Muscle layer of duodenum (tissue), 2 donors: Measurements from ENCODE around the gene ECE1.
"Not testable (repeated sequence)": the region's sequence is repeated elsewhere in the genome, so short reads cannot be mapped to it uniquely, and the experiment has no call there.

Source experiments
- H3K27ac ChIP-seq: one replicate; pipeline ENCODE4 v1.7.0; 2013; ENCODE audit warnings: mild to moderate bottlenecking, low read length
- H3K27me3 ChIP-seq: one replicate; pipeline ENCODE4 v1.7.0; 2013; ENCODE audit warnings: low read depth, mild to moderate bottlenecking, control low read depth, low read length
- H3K36me3 ChIP-seq, 2 donors: one replicate each; pipeline ENCODE4 v1.7.0; 2013; ENCODE audit warnings: low read length in 2 of 2, control low read depth in 1 of 2, mild to moderate bottlenecking in 1 of 2; ENCODE audit not compliant: insufficient read depth in 2 of 2, control insufficient read depth in 1 of 2
- H3K4me1 ChIP-seq, 2 donors: one replicate each; pipeline ENCODE4 v1.7.0; 2013; ENCODE audit warnings: low read length in 2 of 2, mild to moderate bottlenecking in 2 of 2, control low read depth in 1 of 2, moderate library complexity in 1 of 2; ENCODE audit not compliant: insufficient read depth in 2 of 2, control insufficient read depth in 1 of 2
- H3K4me3 ChIP-seq, 2 donors: one replicate each; pipeline ENCODE4 v1.7.0; 2013; ENCODE audit warnings: low read length in 2 of 2, low read depth in 1 of 2, mild to moderate bottlenecking in 1 of 2
- H3K9me3 ChIP-seq, 2 donors: one replicate each; pipeline ENCODE4 v1.7.0; 2013; ENCODE audit warnings: low read length in 2 of 2, control low read depth in 1 of 2, mild to moderate bottlenecking in 1 of 2; ENCODE audit not compliant: control insufficient read depth in 1 of 2
- donor health status: healthy.

ECE1 gene

GRCh38 chr1:21294266-21294989, 4.2 kb upstream of the ECE1 start:
- Histone ChIP-seq H3K27me3 (no peaks in the 10 kb centered on the region), H3K4me3 (no peak overlapping the region), H3K4me1 (peaks cover 12 to 18% of the 10 kb centered on the region in 2 donors), H3K27ac (peak overlapping the region; percentile 63), H3K9me3 (no peaks in the 10 kb centered on the region), H3K36me3 (no peaks in the 10 kb centered on the region)

GRCh38 chr1:21293537-21294265, 3.4 kb upstream of the ECE1 start:
- Histone ChIP-seq H3K9me3 (no peaks in the 10 kb centered on the region), H3K27ac (peak overlapping the region; percentile 63), H3K4me3 (peak overlapping the region in 1 of 2 donors; percentile 3), H3K4me1 (peaks cover 12 to 24% of the 10 kb centered on the region in 2 donors), H3K27me3 (no peaks in the 10 kb centered on the region), H3K36me3 (no peaks in the 10 kb centered on the region)

DNA sequence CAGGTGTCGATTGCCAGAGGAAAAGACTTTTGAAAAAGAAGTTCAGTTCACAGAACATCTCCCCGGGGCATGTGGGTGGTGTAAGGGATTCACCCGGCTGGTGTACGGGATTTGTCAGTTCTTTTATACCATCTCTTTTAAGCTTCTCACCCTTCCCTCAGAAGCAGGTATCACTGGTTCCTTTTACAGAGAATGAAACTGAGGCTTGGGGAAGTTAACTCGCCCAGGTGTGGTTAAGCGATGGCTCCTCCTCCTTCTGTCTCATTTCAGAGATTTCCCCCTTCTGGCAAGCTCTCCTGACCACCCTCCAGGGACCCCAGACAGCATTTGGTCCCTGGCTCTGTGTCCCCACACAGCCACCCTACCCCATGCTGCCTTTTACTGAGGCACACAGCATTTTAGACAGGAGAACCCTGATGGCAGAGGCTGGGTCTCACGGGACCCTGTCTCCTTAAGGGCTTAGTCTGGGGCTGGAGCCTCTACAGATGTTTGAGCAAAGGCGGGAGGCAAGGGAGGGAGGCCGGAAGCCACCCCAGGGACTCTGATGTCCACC, 2.8 kb upstream of the ECE1 start:
- Histone ChIP-seq H3K4me1 (peaks cover 12 to 21% of the 10 kb centered on the region in 2 donors), H3K4me3 (peak overlapping the region in 1 of 2 donors; percentile 3), H3K27ac (peak overlapping the region; percentile 63), H3K36me3 (no peaks in the 10 kb centered on the region), H3K27me3 (no peaks in the 10 kb centered on the region), H3K9me3 (no peaks in the 10 kb centered on the region)

- Histone ChIP-seq H3K9me3 (no peaks in the 10 kb centered on the region), H3K4me1 (peaks cover 12 to 16% of the 10 kb centered on the region in 2 donors), H3K27ac (no peak overlapping the region), H3K4me3 (no peak overlapping the region), H3K27me3 (no peaks in the 10 kb centered on the region), H3K36me3 (no peaks in the 10 kb centered on the region)
Measured at GRCh38 chr1:21292503-21292983, 2.3 kb upstream of the ECE1 start.

- no peak overlapping the region for H3K27ac ChIP-seq
- H3K9me3 ChIP-seq = no peaks in the 10 kb centered on the region
- H3K36me3 ChIP-seq = no peaks in the 10 kb centered on the region
- H3K4me1 ChIP-seq = peaks cover 12 to 16% of the 10 kb centered on the region in 2 donors
- no peaks in the 10 kb centered on the region for H3K27me3 ChIP-seq
- no peak overlapping the region for H3K4me3 ChIP-seq
Measured at GRCh38 chr1:21291964-21292363, 1.7 kb upstream of the ECE1 start.

GRCh38 chr1:21291184-21291583, 921 bp upstream of the ECE1 start:
- H3K27me3 ChIP-seq = no peaks in the 10 kb centered on the region
- no peaks in the 10 kb centered on the region for H3K9me3 ChIP-seq
- H3K27ac ChIP-seq = no peak overlapping the region
- H3K4me1 ChIP-seq = peaks cover 12 to 16% of the 10 kb centered on the region in 2 donors
- no peaks in the 10 kb centered on the region for H3K36me3 ChIP-seq
- H3K4me3 ChIP-seq = no peak overlapping the region

DNA sequence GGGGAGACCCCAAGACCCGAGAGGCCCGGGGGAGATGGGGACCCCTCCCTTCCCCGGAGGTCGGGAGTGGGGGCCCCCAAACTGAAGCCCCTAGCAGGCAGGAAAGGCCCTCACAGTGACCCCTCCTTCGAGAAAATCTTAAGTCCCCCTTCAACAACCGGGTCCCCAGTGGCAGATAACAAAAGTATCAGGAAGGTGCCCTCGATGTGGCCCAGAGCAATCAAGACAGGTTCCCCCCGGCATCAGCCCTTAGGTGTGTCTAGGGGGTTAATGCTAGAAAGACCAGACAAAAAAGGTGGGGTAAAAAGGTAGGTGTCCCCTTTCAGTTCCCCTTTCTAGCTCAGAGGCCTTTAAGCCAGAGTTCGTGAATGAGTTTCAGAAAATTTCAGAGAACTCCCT, 282 bp upstream of the ECE1 start:
- no peaks in the 10 kb centered on the region for H3K27me3 ChIP-seq
- H3K4me3 ChIP-seq = peak overlapping the region; percentile 46 to 62
- H3K36me3 ChIP-seq = no peaks in the 10 kb centered on the region
- H3K9me3 ChIP-seq = no peaks in the 10 kb centered on the region
- peaks cover 12 to 16% of the 10 kb centered on the region in 2 donors for H3K4me1 ChIP-seq
- peak overlapping the region; percentile 29 for H3K27ac ChIP-seq

DNA sequence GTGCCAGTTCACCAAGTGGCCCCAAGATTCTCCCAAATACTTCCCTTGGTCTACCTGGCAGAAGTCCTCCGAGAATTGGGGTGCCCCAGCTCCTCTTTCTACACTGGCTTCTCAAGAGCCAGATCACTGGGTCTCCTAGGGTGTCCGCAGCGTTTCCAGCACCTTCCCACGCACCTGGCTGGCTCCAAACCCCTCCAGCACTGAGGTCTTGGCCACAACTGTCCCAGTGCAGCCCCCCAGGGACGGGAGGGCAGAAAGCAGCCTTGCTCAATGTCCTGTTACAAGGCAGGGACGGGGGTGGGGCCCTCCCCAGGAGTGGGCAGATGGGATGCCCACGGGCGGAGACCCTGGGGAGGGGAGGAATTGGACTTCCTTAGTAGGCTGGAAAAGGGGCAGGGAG, 1.1 kb downstream of the ECE1 start:
- peak overlapping the region; percentile 2 for H3K27ac ChIP-seq
- no peaks in the 10 kb centered on the region for H3K9me3 ChIP-seq
- no peaks in the 10 kb centered on the region for H3K27me3 ChIP-seq
- H3K36me3 ChIP-seq = no peaks in the 10 kb centered on the region
- H3K4me3 ChIP-seq = peak overlapping the region; percentile 61 to 62
- H3K4me1 ChIP-seq = peaks cover 8 to 9% of the 10 kb centered on the region in 2 donors

DNA sequence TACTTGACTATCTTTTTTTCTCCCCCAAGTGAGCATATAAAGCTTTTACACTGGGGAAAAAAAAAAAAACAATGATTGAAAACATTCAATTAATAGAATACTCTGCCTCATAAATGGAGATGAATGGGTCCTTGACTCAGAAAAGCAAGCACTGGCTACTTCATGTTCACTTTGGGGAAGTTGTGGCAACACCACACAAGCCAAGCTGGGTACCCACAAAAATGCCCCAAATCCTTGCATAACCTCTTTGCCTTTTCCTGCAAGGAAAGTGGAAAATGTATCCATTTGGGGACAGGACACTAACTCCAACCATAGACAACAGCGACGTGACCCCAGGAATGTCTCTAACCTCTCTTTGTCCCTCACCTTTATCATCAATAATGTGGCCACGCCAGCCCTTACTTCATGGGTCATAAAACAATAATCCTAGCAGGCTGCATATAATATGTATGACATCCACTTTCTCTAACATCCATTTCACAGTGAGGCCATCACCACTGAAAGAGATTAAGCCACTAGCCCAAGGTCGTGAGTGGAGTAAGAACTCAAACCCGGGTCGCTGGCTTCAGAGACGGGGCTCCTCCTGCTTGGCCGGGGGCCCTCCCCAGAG, 2.3 kb downstream of the ECE1 start:
- Histone ChIP-seq H3K27ac (no peak overlapping the region), H3K9me3 (no peaks in the 10 kb centered on the region), H3K4me1 (peaks cover 6% of the 10 kb centered on the region in 2 donors), H3K4me3 (no peak overlapping the region), H3K36me3 (peaks cover 0 to 6% of the 10 kb centered on the region in 2 donors), H3K27me3 (no peaks in the 10 kb centered on the region)

DNA sequence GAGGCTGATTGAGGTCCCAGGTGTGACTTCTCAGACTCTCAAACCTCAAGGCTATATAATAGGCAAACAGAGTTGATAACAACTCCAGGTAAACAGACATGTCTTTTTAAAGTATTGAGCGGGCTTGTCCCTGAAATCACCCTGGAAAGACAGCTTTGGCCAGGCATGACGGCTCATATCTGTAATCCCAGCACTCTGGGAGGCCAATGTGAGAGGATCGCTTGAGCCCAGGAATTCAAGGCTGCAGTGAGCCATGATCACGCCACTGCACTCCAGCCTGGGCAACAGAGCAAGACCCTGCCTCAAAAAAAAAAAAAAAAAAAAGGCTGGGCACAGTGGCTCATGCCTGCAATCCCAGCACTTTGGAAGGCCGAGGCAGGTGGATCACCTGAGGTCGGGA, 4.9 kb downstream of the ECE1 start:
- H3K27ac ChIP-seq, H3K9me3 ChIP-seq, H3K36me3 ChIP-seq, H3K27me3 ChIP-seq, H3K4me3 ChIP-seq, H3K4me1 ChIP-seq: not testable (repeated sequence)

GRCh38 chr1:21285055-21285372, 5.2 kb downstream of the ECE1 start:
- no peak overlapping the region for H3K27ac ChIP-seq
- no peaks in the 10 kb centered on the region for H3K27me3 ChIP-seq
- no peaks in the 10 kb centered on the region for H3K9me3 ChIP-seq
- peaks cover 3 to 8% of the 10 kb centered on the region in 2 donors for H3K4me1 ChIP-seq
- H3K4me3 ChIP-seq = no peak overlapping the region
- H3K36me3 ChIP-seq = peaks cover 0 to 6% of the 10 kb centered on the region in 2 donors
